AG04449 (cell line): ENCODE measurements around the gene H3-3A.
A peak's percentile ranks its signal among the peaks of the same experiment; 100 is the strongest.

Experiments
- CTCF ChIA-PET: fragments of 350-600 bp; formaldehyde crosslinking; extraction: SDS; loops from one replicate; lab custom pipeline; 2021; ENCODE audit warnings: antibody characterized with exemption; lab: Yijun Ruan, JAX
- POLR2A ChIA-PET: fragments of 400-600, 350-600 bp; formaldehyde crosslinking; extraction: SDS; loops from one replicate; lab custom pipeline; 2020; ENCODE audit warnings: antibody characterized with exemption, inconsistent platforms; lab: Yijun Ruan, JAX
- DNase-seq: peaks from one replicate; pipeline ENCODE4 v3.0.0-alpha.2; 2010; ENCODE audit warnings: low read depth, low spot score
- H3K4me3 ChIP-seq: 2 replicates; pipeline ENCODE4 v1.5.1; 2011; ENCODE audit warnings: low read depth, mild to moderate bottlenecking, control low read depth, low read length
- TF ChIP-seq, protein P1 (sequence below): IDR thresholded peaks from one replicate; pipeline ENCODE4 v1.5.1; 2011; ENCODE audit warnings: mild to moderate bottlenecking, moderate library complexity, low read length, control low read depth, inconsistent platforms; ENCODE audit not compliant: insufficient read depth; ENCODE audit errors: missing control alignments

Gene H3-3A

DNA sequence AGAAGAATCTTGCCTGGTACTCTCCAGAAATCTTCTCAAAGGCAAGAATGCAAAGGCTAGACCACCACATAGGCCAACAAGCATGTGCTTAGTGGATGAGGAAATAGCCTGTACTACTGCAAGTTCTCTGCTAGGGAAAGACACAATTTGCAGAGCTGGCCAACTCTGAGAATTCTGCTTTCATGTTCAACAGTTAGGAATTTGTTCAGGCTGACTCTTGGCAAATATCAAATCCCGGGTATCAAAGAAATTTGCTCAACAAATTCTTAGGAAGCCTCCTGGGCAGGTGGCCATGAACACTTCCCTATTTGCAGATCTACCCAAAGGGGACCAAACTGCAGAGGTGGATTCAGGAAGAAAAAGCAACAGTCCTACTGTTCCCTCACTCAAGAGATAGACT, 15.0 kb upstream of the H3-3A start:
- POLR2A ChIA-PET = interaction anchor here (1.3 kb wide), 1 partner anchor 15 kb away, joined by 3 read pairs; the partner anchor contains the start of gene H3-3A
- TF ChIP-seq, protein P1, sequence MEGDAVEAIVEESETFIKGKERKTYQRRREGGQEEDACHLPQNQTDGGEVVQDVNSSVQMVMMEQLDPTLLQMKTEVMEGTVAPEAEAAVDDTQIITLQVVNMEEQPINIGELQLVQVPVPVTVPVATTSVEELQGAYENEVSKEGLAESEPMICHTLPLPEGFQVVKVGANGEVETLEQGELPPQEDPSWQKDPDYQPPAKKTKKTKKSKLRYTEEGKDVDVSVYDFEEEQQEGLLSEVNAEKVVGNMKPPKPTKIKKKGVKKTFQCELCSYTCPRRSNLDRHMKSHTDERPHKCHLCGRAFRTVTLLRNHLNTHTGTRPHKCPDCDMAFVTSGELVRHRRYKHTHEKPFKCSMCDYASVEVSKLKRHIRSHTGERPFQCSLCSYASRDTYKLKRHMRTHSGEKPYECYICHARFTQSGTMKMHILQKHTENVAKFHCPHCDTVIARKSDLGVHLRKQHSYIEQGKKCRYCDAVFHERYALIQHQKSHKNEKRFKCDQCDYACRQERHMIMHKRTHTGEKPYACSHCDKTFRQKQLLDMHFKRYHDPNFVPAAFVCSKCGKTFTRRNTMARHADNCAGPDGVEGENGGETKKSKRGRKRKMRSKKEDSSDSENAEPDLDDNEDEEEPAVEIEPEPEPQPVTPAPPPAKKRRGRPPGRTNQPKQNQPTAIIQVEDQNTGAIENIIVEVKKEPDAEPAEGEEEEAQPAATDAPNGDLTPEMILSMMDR = no peak
- H3K4me3 ChIP-seq = no peak overlapping the region
- CTCF ChIA-PET = interaction anchor here (0.6 to 1.8 kb wide), 3 partner anchors 12 to 60 kb away, joined by 3 to 5 read pairs (median 4); no protein-coding TSS in a partner anchor
- DNase-seq = peak; percentile 40

DNA sequence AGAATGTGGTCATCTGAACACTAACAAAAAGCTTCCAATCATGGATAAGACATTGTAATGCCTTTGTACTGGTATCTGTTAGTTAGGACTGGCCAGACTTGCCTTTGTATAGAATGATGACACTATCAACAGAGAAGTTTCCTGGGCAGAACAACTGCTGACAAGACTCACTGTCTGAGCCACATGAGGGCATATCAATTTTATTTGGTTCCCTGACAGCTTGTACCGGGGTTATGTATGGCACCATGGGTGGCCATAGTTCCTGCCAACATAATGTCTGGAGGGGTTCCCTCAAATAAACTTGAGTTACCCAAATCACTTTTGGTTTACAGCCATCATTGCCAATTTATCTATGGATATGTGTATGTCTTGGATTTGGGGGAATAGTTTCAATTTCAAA, 13.6 kb upstream of the H3-3A start:
- TF ChIP-seq, protein P1 = no peak
- no peak overlapping the region for H3K4me3 ChIP-seq
- ChIA-PET CTCF (interaction anchor here (1.6 to 1.8 kb wide), 2 partner anchors 16 to 61 kb away, joined by 4 to 5 read pairs; no protein-coding TSS in a partner anchor), POLR2A (no interaction called here)
- DNase-seq = no peak

DNA sequence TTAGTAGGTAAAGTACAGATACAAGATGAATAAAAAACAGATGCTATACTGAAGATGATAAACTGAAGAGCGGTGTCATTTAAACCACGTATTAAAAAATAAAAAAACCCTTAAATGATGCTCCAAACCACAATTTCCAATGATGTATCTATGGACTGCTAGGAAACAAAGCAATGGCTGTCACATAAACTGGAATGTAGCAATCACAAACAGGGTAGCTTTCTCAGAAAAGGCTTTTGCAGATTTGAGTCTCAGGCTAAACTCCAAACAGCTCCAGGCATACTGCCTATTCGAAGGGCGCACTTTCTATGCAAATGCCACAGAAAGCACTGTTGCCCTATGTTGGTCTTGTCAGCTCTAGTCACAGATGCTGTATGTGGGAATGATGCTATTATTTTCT, 12.4 kb upstream of the H3-3A start:
- CTCF ChIA-PET = interaction anchor here (1.8 kb wide), 1 partner anchor 15 kb away, joined by 11 read pairs; no protein-coding TSS in a partner anchor
- no peak overlapping the region for H3K4me3 ChIP-seq
- no peak for DNase-seq
- TF ChIP-seq, protein P1 = no peak
- POLR2A ChIA-PET = interaction anchor here (1.2 kb wide), 1 partner anchor 51 kb away, joined by 3 read pairs; the partner anchor contains the start of gene SDE2

DNA sequence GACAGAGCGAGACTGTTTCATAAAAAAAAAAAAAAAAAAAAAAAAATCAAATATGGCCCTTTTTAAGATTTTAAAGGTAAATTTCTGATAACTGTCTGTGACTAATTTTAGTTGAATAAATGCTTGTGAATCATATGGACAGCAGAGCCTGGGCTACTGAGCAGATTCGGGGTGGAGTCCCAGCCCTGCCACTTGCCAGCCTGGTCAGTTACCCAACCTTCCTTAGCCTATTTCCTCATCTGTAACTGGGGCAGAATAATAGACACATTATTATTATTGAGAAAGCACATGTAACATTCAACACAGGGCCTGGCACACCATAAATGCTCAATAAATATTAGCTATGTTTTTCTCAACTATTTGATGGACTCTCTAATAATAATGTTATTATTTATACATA, 11.2 kb upstream of the H3-3A start:
- no peak for DNase-seq
- ChIA-PET CTCF (interaction anchor here (1.0 kb wide), 1 partner anchor 11 kb away, joined by 3 read pairs; the partner anchor contains the start of gene H3-3A), POLR2A (interaction anchor here (1.2 kb wide), 1 partner anchor 52 kb away, joined by 3 read pairs; the partner anchor contains the start of gene SDE2)
- no peak overlapping the region for H3K4me3 ChIP-seq
- TF ChIP-seq, protein P1 = no peak

DNA sequence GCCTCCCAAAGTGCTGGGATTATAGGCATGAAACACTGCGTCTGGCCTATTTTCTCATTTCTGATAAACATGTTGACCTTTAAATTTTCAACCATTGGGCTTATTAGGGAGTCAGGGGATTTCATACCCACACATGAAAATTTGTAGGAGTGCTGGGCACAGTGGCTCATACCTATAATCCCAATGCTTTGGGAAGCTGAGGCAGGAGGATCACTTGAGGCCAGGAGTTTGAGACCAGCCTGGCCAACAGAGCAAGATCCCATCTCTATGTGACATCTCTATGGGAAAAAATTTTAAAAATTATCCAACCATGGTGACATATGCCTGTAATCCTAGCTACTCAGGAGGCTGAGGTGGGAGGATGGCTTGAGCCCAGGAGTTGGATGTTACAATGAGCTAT, 10.5 kb upstream of the H3-3A start:
- DNase-seq = no peak
- ChIA-PET CTCF (interaction anchor here (1.3 kb wide), 1 partner anchor 13 kb away, joined by 3 read pairs; no protein-coding TSS in a partner anchor), POLR2A (interaction anchor here (1.5 kb wide), 1 partner anchor 10 kb away, joined by 7 read pairs; the partner anchor contains the start of gene H3-3A)
- TF ChIP-seq, protein P1 = no peak
- H3K4me3 ChIP-seq = no peak overlapping the region

DNA sequence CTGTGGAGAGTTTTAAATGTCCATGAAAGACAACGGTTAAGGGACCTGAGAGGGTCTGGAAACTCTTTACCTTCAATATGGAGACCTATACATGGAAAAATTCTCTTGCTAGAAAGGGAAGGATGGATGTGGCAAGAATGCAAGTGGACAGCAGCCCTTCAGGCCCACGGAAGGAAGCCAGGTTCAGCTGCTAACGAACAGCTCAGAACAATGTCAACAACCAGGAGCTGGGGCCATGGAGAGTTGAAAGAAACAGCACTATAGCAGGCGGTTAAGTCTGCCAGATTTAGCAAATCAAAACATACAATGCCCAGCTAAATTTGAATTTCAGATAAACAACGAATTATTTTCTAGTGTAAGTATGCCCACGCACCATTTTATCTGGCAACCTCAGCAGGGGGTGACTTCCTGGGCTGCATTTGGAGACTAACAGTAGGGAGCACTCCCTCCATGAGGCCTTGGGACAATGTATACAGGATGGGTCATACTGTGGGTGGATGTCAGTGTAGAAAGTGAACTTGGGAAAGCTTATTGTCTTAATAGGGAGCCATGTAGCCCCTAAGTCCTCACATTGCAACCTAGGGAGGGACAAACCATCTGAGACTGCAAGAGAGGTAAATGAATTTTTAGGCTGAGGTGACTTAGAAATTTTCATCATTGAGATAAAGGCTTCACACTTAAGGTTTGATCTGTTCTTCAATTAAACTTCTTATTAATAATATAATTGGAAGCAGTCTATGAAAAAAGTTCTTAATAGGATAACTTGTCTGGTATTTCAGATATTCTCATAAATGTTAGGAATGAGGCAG, 7.8 kb upstream of the H3-3A start:
- TF ChIP-seq, protein P1 = no peak
- ChIA-PET POLR2A (no interaction called here), CTCF (interaction anchor here (1.1 kb wide), 1 partner anchor 10 kb away, joined by 4 read pairs; no protein-coding TSS in a partner anchor)
- H3K4me3 ChIP-seq = no peak overlapping the region
- no peak for DNase-seq
